ENCODE measurements around the gene MRPL36. TPM values are rescaled to one million over a fixed set of nuclear protein-coding genes. Genes with fewer than 3 reads are reported as not detected.
A peak's percentile ranks its signal among the peaks of the same experiment; 100 is the strongest.

MRPL36 gene
- total RNA-seq, 1 experiment from 2014 or later: 61.2 TPM

GRCh38 chr5:1832511-1833250, 33.0 kb upstream of the MRPL36 start:
- DNase-seq (ENCODE audit: low spot score) (no peak), ATAC-seq (no peak)
- H3K27ac Mint-ChIP-seq: no peak overlapping the region
- no peak overlapping the region for H3K4me3 Mint-ChIP-seq
- TF ChIP-seq SMAD3 (CRISPR knock-in tag; IDR thresholded peaks at IDR 0.05; ENCODE audit: borderline replicate concordance) (no peak), IRF2 (CRISPR knock-in tag; IDR thresholded peaks at IDR 0.05; ENCODE audit: borderline replicate concordance, low read depth) (no peak), E2F1 (CRISPR knock-in tag; IDR thresholded peaks at IDR 0.05) (no peak), KAT7 (CRISPR knock-in tag; IDR thresholded peaks at IDR 0.05; ENCODE audit: borderline replicate concordance) (no peak), ATF3 (CRISPR knock-in tag; conservative IDR thresholded peaks at IDR 0.05) (no peak), ZNF121 (CRISPR knock-in tag; IDR thresholded peaks at IDR 0.05) (no peak), RELA (CRISPR knock-in tag; IDR thresholded peaks at IDR 0.05; ENCODE audit: borderline replicate concordance) (no peak), SMAD4 (CRISPR knock-in tag; IDR thresholded peaks at IDR 0.05) (no peak), ATF1 (CRISPR knock-in tag; IDR thresholded peaks at IDR 0.05) (no peak), ZNF232 (CRISPR knock-in tag; IDR thresholded peaks at IDR 0.05) (no peak), ZNF396 (CRISPR knock-in tag; IDR thresholded peaks at IDR 0.05; ENCODE audit: borderline replicate concordance) (no peak), TCF7 (CRISPR knock-in tag; IDR thresholded peaks at IDR 0.05; ENCODE audit: low read depth) (no peak)
- ChIA-PET CTCF (no interaction called here), POLR2A (interaction anchor here (0.7 kb wide), 1 partner anchor 19 kb away, joined by 3 read pairs; no protein-coding TSS in a partner anchor)
- no peaks in the 10 kb centered on the region; the same call in none of the 2 replicates for H3K27me3 Mint-ChIP-seq (ENCODE audit: low read depth)
- no peaks in the 10 kb centered on the region for H3K9me3 Mint-ChIP-seq
- H3K36me3 Mint-ChIP-seq: no peaks in the 10 kb centered on the region
- peaks cover 53% of the 10 kb centered on the region for H3K4me1 Mint-ChIP-seq

GRCh38 chr5:1831677-1832313, 32.2 kb upstream of the MRPL36 start:
- POLR2A ChIA-PET: no interaction called here
- no peaks in the 10 kb centered on the region for H3K9me3 Mint-ChIP-seq
- ATAC-seq (peak; percentile 61), DNase-seq (ENCODE audit: low spot score) (peak; percentile 36)
- 0 out of 2 replicates have a peak, but pooled peaks cover 3% of the 10 kb centered on the region for H3K36me3 Mint-ChIP-seq
- H3K27me3 Mint-ChIP-seq (ENCODE audit: low read depth): no peaks in the 10 kb centered on the region; the same call in none of the 2 replicates
- TF ChIP-seq MAX (CRISPR knock-in tag; IDR thresholded peaks at IDR 0.05) (no peak), PRDM15 (CRISPR knock-in tag; IDR thresholded peaks at IDR 0.05) (no peak), HMGA2 (CRISPR knock-in tag; IDR thresholded peaks at IDR 0.05) (no peak)
- CTCF ChIA-PET: no interaction called here
- no peak overlapping the region for H3K27ac Mint-ChIP-seq
- peaks cover 58% of the 10 kb centered on the region for H3K4me1 Mint-ChIP-seq
- no peak overlapping the region for H3K4me3 Mint-ChIP-seq

- ATAC-seq (no peak), DNase-seq (ENCODE audit: low spot score) (no peak)
- Mint-ChIP-seq H3K27me3 (ENCODE audit: low read depth) (no peaks in the 10 kb centered on the region; the same call in none of the 2 replicates), H3K36me3 (0 out of 2 replicates have a peak, but pooled peaks cover 3% of the 10 kb centered on the region), H3K4me3 (no peak overlapping the region), H3K4me1 (peaks cover 56% of the 10 kb centered on the region), H3K27ac (no peak overlapping the region), H3K9me3 (no peaks in the 10 kb centered on the region)
- POLR2A ChIA-PET: no interaction called here
- CTCF ChIA-PET: no interaction called here
- TF ChIP-seq PRRX2 (CRISPR knock-in tag; IDR thresholded peaks at IDR 0.05) (no peak), GABPB1 (CRISPR knock-in tag; IDR thresholded peaks at IDR 0.05) (no peak), TCF7 (CRISPR knock-in tag; IDR thresholded peaks at IDR 0.05; ENCODE audit: low read depth) (no peak), SP1 (CRISPR knock-in tag; conservative IDR thresholded peaks at IDR 0.05) (no peak), OVOL2 (CRISPR knock-in tag; IDR thresholded peaks at IDR 0.05; ENCODE audit: borderline replicate concordance) (no peak), TEAD4 (CRISPR knock-in tag; IDR thresholded peaks at IDR 0.05) (no peak), FOXK1 (CRISPR knock-in tag; IDR thresholded peaks at IDR 0.05) (no peak), SMAD3 (CRISPR knock-in tag; IDR thresholded peaks at IDR 0.05; ENCODE audit: borderline replicate concordance) (no peak), ZNF396 (CRISPR knock-in tag; IDR thresholded peaks at IDR 0.05; ENCODE audit: borderline replicate concordance) (no peak), ZNF138 (CRISPR knock-in tag; conservative IDR thresholded peaks at IDR 0.05) (no peak), ZSCAN18 (CRISPR knock-in tag; IDR thresholded peaks at IDR 0.05) (no peak), ATF2 (CRISPR knock-in tag; IDR thresholded peaks at IDR 0.05; ENCODE audit: borderline replicate concordance, low read depth) (no peak)
These were observed 31.6 kb upstream of the MRPL36 start for GRCh38 chr5:1831257-1831656.
